Measurements from ENCODE around the gene DNAL1.

Gene DNAL1

GRCh38 chr14:73713206-73713802, 68.5 kb downstream of the DNAL1 start:
- H3K4me1 ChIP-seq (ENCODE audit: control insufficient read depth in 1 of 2, insufficient read depth in 1 of 2, low read depth in 1 of 2, low read length in 1 of 2) = peaks cover 24 to 25% of the 10 kb centered on the region in 2 experiments
- H3K4me3 ChIP-seq (ENCODE audit: low read depth in 1 of 2, low read length in 1 of 2) = peak overlapping the region; percentile 77 to 85
- H3K36me3 ChIP-seq = peaks cover 28% of the 10 kb centered on the region
- H3K27me3 ChIP-seq = peaks cover 46% of the 10 kb centered on the region
- no peak for TF ChIP-seq CTCF (IDR thresholded peaks at IDR 0.05)
- no peak overlapping the region for H3K27ac ChIP-seq
- H3K9me3 ChIP-seq = no peaks in the 10 kb centered on the region

- Histone ChIP-seq H3K27me3 (peaks cover 46% of the 10 kb centered on the region), H3K27ac (peak within 1 kb of the TSS; percentile 33), H3K4me3 (ENCODE audit: low read depth in 1 of 2, low read length in 1 of 2) (peak within 1 kb of the TSS; percentile 77 to 85), H3K36me3 (peaks cover 36% of the 10 kb centered on the region), H3K9me3 (no peaks in the 10 kb centered on the region), H3K4me1 (ENCODE audit: control insufficient read depth in 1 of 2, insufficient read depth in 1 of 2, low read depth in 1 of 2, low read length in 1 of 2) (peaks cover 24 to 25% of the 10 kb centered on the region in 2 experiments)
- no peak for TF ChIP-seq CTCF (IDR thresholded peaks at IDR 0.05)
These were observed 69.2 kb downstream of the DNAL1 start, which contains the start of gene PNMA1 for GRCh38 chr14:73713803-73714655. Gene PNMA1, minus strand, starts transcription at chr14:73714384. Its CDS starts 745 bp downstream, at chr14:73713639.

- no peak overlapping the region for H3K27ac ChIP-seq
- H3K36me3 ChIP-seq = peaks cover 42% of the 10 kb centered on the region
- no peaks in the 10 kb centered on the region for H3K9me3 ChIP-seq
- H3K27me3 ChIP-seq = peaks cover 46% of the 10 kb centered on the region
- no peak for TF ChIP-seq CTCF (IDR thresholded peaks at IDR 0.05)
- peak overlapping the region; percentile 77 to 85 for H3K4me3 ChIP-seq (ENCODE audit: low read depth in 1 of 2, low read length in 1 of 2)
- peaks cover 24 to 25% of the 10 kb centered on the region in 2 experiments for H3K4me1 ChIP-seq (ENCODE audit: control insufficient read depth in 1 of 2, insufficient read depth in 1 of 2, low read depth in 1 of 2, low read length in 1 of 2)
These were observed 69.9 kb downstream of the DNAL1 start for GRCh38 chr14:73714656-73715081.

- peaks cover 36% of the 10 kb centered on the region for H3K27me3 ChIP-seq
- peaks cover 52% of the 10 kb centered on the region for H3K36me3 ChIP-seq
- H3K4me3 ChIP-seq (ENCODE audit: low read depth in 1 of 2, low read length in 1 of 2) = no peak overlapping the region
- no peak for TF ChIP-seq CTCF (IDR thresholded peaks at IDR 0.05)
- peaks cover 24 to 25% of the 10 kb centered on the region in 2 experiments for H3K4me1 ChIP-seq (ENCODE audit: control insufficient read depth in 1 of 2, insufficient read depth in 1 of 2, low read depth in 1 of 2, low read length in 1 of 2)
- H3K27ac ChIP-seq = no peak overlapping the region
- no peaks in the 10 kb centered on the region for H3K9me3 ChIP-seq
These were observed 70.9 kb downstream of the DNAL1 start for GRCh38 chr14:73715707-73716106.

GRCh38 chr14:73717266-73717665, 72.5 kb downstream of the DNAL1 start:
- TF ChIP-seq CTCF (IDR thresholded peaks at IDR 0.05) = no peak
- Histone ChIP-seq H3K27ac (no peak overlapping the region), H3K4me1 (ENCODE audit: control insufficient read depth in 1 of 2, insufficient read depth in 1 of 2, low read depth in 1 of 2, low read length in 1 of 2) (peaks cover 19 to 22% of the 10 kb centered on the region in 2 experiments), H3K36me3 (peaks cover 68% of the 10 kb centered on the region), H3K9me3 (no peaks in the 10 kb centered on the region), H3K27me3 (peaks cover 20% of the 10 kb centered on the region), H3K4me3 (ENCODE audit: low read depth in 1 of 2, low read length in 1 of 2) (no peak overlapping the region)
